Loucy (cell line): ENCODE measurements around the gene ROBO4.

Source experiments
- EZH2phosphoT487 ChIP-seq: fragments of 200-600 bp; IDR thresholded peaks from 2 replicates; pipeline ENCODE4 v1.6.1; 2018; ENCODE audit warnings: antibody characterized with exemption, mild to moderate bottlenecking, moderate library complexity, borderline replicate concordance
- TF ChIP-seq, protein P1 (sequence below): fragments of 200-600 bp; sonication (generic); conservative IDR thresholded peaks from 2 replicates; pipeline ENCODE4 v1.5.1; 2014; ENCODE audit warnings: mild to moderate bottlenecking, antibody characterized with exemption, low read length

DNA sequence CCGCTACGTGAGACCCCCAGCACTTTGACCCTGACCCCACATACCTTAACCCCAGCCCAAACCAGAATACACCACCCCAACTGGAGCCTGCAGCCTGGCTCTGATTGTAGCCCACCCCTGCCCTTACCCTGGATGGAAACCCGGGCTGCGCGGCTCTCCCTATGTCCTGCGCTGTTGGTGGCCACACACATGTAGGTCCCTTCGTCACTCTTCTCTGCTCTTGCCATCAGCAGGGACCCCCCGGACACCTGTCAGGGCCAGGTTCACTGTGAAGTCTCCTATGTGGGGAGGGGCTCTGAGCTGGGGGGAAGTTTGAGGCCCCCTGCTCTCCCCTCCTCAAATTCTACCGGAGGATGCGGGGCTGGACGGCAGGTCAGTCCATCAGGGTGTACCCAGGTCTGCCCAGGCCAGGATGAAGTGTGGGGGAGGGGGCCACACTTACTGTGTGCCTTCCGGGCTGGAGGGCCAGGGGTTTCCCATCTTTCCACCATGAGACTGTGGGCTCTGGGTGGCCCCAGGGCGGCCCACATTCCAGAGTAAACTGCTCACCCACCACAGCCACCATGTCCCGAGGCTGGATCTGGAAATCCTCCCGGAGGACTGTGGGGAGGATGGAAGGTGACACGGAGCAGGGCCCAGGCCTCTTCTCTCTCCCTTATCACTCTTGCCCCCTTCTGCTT, 1.5 kb downstream of the ROBO4 start:
- TF ChIP-seq, protein P1, sequence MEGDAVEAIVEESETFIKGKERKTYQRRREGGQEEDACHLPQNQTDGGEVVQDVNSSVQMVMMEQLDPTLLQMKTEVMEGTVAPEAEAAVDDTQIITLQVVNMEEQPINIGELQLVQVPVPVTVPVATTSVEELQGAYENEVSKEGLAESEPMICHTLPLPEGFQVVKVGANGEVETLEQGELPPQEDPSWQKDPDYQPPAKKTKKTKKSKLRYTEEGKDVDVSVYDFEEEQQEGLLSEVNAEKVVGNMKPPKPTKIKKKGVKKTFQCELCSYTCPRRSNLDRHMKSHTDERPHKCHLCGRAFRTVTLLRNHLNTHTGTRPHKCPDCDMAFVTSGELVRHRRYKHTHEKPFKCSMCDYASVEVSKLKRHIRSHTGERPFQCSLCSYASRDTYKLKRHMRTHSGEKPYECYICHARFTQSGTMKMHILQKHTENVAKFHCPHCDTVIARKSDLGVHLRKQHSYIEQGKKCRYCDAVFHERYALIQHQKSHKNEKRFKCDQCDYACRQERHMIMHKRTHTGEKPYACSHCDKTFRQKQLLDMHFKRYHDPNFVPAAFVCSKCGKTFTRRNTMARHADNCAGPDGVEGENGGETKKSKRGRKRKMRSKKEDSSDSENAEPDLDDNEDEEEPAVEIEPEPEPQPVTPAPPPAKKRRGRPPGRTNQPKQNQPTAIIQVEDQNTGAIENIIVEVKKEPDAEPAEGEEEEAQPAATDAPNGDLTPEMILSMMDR: no peak
- no peak for TF ChIP-seq EZH2phosphoT487
